AG10803 (cell line): ENCODE data around the gene PFN1.

Experiments
- DNase-seq: peaks from one replicate; pipeline ENCODE4 v3.0.0; 2010; ENCODE audit warnings: low read depth
- H3K4me3 ChIP-seq: 2 replicates; pipeline ENCODE4 v1.5.1; 2011; ENCODE audit warnings: mild to moderate bottlenecking, low read length, control low read depth
- CTCF ChIP-seq: conservative IDR thresholded peaks from 2 replicates; pipeline ENCODE4 v1.5.1; 2011; ENCODE audit warnings: mild to moderate bottlenecking, low read length, control low read depth, inconsistent platforms

PFN1 gene

GRCh38 chr17:4955091-4955490, 6.8 kb upstream of the PFN1 start:
- no peak overlapping the region for H3K4me3 ChIP-seq
- DNase-seq: no peak
- no peak for TF ChIP-seq CTCF

- H3K4me3 ChIP-seq: peak overlapping the region; percentile 20
- no peak for TF ChIP-seq CTCF
- DNase-seq: peak; percentile 88
Measured at GRCh38 chr17:4953451-4953961, 5.2 kb upstream of the PFN1 start.

GRCh38 chr17:4951486-4951885, 3.2 kb upstream of the PFN1 start:
- no peak for TF ChIP-seq CTCF
- no peak for DNase-seq
- H3K4me3 ChIP-seq: no peak overlapping the region

- TF ChIP-seq CTCF: no peak
- peak within 1 kb of the TSS; percentile 54 for H3K4me3 ChIP-seq
- DNase-seq: no peak
Measured at GRCh38 chr17:4950746-4951204, 2.4 kb upstream of the PFN1 start, which contains the start of gene ENO3. ENO3 (plus strand) TSS chr17:4951119; CDS start chr17:4951830, 711 bp downstream.

GRCh38 chr17:4950075-4950745, 1.9 kb upstream of the PFN1 start:
- TF ChIP-seq CTCF: no peak
- no peak for DNase-seq

GRCh38 chr17:4949321-4950074, 1.2 kb upstream of the PFN1 start:
- DNase-seq: peak; percentile 65
- TF ChIP-seq CTCF: no peak
- H3K4me3 ChIP-seq: peak overlapping the region; percentile 72

More at GRCh38 chr17:4950075-4950745, 1.9 kb upstream of the PFN1 start:
- H3K4me3 ChIP-seq: peak overlapping the region; percentile 54
